Activated CD8-positive, alpha-beta memory T cell treated with anti-CD3 and anti-CD28 coated beads, Interleukin-2, amount 50 U/mL, for 24 hours (primary cell): ENCODE measurements around the gene ADIG.

ENCODE experiments used
- DNase-seq: peaks from one replicate; pipeline ENCODE4 v3.0.0-alpha.2; 2020; ENCODE audit errors: extremely low read depth

The ADIG gene

DNA sequence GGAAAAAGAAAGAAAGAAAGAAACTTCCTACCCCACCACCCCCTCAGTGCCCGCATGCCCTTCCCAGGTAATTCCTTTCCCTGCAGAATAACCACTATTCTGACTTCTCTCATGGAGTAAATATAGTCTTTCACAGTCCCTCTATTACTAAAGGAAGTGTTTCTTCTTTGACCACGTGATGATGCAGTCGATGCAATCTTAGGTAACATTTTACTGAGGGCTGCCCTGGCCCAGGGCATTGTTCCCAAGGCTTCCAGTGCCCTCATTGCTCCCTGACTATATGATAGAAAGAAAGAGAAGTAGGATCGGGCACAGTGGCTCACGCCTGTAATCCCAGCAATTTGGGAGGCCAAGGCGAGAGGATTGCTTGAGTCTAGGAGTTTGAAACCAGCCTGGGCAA is 49.7 kb downstream of the ADIG start:
- DNase-seq, result no peak

DNA sequence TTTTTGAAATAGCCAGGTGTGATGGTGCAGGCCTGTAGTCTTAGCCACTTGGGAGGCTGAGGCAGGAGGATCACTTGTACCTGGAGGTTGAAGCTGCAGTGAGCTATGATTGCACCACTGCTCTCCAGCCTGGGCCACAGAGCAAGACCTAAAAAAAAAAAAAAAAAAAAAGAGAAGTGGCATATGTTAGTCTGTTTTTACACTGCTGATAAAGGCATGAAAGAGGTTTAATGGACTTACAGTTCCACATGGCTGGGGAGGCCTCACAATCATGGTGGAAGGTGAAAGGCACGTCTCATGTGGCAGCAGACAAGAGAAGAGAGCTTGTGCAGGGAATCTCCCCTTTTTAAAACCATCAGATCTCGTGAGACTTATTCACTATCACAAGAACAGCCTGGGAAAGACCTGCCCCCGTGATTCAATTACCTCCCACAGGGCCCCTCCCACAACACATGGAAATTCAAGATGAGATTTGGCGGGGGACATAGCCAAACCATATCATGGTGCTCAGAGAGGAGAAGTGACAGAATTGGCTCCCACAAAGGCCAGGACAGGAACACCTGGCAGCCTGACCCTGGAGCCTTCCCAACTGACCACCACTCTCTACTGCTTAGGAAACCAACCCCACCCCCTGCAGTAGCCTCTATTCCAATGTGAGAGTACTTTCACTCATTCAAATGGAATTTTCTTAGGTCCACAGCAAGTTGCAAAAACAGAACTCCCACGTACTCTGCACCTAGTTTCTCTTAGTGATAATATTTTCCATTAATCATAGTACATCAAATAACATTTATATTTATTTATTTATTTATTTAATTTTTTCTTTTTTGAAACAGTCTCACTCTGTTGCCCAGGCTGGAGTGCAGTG is 50.4 kb downstream of the ADIG start:
- DNase-seq, result no peak

GRCh38 chr20:38633577-38634093 is 52.6 kb downstream of the ADIG start:
- DNase-seq, result peak; percentile 10

DNA sequence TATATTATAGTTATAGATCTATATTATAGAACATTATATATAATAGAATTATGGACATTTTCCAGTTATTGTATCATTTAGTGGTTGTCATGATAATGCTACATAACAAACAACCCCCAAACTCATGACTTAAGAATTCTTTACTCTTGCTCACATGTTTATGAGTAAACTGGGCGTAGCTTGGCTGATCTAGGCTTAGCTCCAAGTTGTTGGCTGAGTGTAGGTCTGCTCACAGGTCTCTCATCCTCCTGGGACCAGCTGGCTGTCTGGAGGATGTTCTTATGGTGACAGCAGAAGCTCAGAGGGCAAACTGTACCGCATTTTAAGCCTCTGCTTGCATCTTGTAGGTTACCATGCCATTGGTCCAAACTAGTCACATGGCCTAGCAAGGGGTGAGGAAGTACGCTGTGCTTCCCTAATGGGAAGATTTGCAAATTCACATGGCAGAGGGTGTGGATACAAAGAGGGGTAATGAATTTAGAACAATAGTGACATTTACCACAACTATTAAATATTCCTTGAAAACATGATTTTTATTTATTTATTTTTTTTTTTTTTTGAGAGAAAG is 54.8 kb downstream of the ADIG start:
- DNase-seq, result no peak
